ENCODE results near the gene KCNT2.

DNA sequence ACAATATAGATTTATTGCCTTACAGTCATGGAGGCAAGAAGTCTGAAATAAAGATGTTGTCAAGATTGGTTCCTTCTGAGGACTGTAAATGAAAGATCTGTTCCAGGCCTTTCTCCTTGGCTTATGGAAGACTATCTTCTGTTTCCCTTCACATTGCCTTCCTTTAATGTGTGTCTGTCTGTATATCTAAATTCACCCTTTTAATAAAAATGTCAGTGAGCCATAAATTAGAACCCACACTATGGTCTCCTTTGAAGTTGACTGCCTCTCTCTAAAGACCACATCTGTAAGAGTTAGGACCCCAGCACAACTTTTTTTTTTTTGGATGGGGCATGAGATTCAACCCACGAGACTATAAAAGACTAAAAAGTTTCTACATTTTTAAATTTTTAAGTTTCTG is 305.8 kb downstream of the KCNT2 start:
- TF ChIP-seq, protein P1, sequence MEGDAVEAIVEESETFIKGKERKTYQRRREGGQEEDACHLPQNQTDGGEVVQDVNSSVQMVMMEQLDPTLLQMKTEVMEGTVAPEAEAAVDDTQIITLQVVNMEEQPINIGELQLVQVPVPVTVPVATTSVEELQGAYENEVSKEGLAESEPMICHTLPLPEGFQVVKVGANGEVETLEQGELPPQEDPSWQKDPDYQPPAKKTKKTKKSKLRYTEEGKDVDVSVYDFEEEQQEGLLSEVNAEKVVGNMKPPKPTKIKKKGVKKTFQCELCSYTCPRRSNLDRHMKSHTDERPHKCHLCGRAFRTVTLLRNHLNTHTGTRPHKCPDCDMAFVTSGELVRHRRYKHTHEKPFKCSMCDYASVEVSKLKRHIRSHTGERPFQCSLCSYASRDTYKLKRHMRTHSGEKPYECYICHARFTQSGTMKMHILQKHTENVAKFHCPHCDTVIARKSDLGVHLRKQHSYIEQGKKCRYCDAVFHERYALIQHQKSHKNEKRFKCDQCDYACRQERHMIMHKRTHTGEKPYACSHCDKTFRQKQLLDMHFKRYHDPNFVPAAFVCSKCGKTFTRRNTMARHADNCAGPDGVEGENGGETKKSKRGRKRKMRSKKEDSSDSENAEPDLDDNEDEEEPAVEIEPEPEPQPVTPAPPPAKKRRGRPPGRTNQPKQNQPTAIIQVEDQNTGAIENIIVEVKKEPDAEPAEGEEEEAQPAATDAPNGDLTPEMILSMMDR (IDR thresholded peaks at IDR 0.05 in 4 of 5, conservative IDR thresholded peaks at IDR 0.05 in 1 of 5), result no peak
- TF ChIP-seq POLR2A (IDR thresholded peaks at IDR 0.05), result no peak

Data from gastrocnemius medialis (tissue), 4 donors.